ENCODE measurements around the gene APC2. TPM values are rescaled to one million over a fixed set of nuclear protein-coding genes. Genes with fewer than 3 reads are reported as not detected.
A peak's percentile ranks its signal among the peaks of the same experiment; 100 is the strongest.

APC2 gene
- total RNA-seq, 1 donor from 2014 or later, result not detected

DNA sequence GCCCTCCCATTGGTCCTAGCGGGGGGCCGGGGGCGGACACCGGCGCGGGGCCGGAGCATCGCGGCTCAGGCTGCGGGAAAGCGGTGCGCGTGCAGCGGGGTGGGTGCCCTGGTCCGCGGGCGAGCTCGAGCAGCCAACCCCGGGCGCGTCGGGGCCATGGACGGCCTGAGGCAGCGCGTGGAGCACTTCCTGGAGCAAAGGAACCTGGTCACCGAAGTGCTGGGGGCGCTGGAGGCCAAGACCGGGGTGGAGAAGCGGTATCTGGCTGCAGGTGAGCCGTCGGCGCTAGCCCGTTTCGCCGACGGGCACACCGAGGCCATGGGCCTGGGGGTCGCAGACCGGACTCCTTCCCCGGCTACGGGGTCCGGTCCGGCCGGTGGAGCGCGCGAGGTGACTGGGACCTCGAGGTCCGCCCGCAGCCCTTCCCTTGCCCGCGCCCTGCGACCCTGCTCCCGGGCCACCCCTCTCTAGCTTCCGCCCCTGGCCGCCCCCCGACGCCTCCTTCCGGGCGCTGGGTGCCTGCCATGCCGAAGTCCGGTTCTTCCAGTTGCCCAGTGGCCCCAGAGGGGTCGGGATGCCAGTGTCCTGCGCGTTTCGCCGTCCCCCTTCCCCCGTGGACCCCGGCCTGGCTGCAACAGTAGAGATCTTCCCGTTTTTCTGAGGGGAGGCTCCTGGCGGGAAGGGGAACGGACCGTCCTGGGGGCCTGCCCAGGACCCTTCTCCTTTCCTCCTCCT lies 41.4 kb downstream of the APC2 start, which contains the start of gene REEP6:
TSS of gene REEP6 (plus strand) at position 68 of the 735 bp plus-strand sequence. CDS start at position 157, 89 bp downstream.
- TF ChIP-seq, protein P1, sequence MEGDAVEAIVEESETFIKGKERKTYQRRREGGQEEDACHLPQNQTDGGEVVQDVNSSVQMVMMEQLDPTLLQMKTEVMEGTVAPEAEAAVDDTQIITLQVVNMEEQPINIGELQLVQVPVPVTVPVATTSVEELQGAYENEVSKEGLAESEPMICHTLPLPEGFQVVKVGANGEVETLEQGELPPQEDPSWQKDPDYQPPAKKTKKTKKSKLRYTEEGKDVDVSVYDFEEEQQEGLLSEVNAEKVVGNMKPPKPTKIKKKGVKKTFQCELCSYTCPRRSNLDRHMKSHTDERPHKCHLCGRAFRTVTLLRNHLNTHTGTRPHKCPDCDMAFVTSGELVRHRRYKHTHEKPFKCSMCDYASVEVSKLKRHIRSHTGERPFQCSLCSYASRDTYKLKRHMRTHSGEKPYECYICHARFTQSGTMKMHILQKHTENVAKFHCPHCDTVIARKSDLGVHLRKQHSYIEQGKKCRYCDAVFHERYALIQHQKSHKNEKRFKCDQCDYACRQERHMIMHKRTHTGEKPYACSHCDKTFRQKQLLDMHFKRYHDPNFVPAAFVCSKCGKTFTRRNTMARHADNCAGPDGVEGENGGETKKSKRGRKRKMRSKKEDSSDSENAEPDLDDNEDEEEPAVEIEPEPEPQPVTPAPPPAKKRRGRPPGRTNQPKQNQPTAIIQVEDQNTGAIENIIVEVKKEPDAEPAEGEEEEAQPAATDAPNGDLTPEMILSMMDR (conservative IDR thresholded peaks at IDR 0.05; ENCODE audit: low read depth, low read length), result no peak
- H3K4me3 ChIP-seq (ENCODE audit: low read depth, low read length), result peak within 1 kb of the TSS; percentile 68
- DNase-seq (ENCODE audit: low read depth), result no peak

GRCh38 chr19:1491849-1492170 lies 41.9 kb downstream of the APC2 start:
- TF ChIP-seq, protein P1 (conservative IDR thresholded peaks at IDR 0.05; ENCODE audit: low read depth, low read length), result no peak
- DNase-seq (ENCODE audit: low read depth), result no peak
- H3K4me3 ChIP-seq (ENCODE audit: low read depth, low read length), result peak overlapping the region; percentile 64

GRCh38 chr19:1492474-1493006 lies 42.6 kb downstream of the APC2 start:
- no peak overlapping the region for H3K4me3 ChIP-seq (ENCODE audit: low read depth, low read length)
- TF ChIP-seq, protein P1 (conservative IDR thresholded peaks at IDR 0.05; ENCODE audit: low read depth, low read length), result no peak
- DNase-seq (ENCODE audit: low read depth), result no peak

DNA sequence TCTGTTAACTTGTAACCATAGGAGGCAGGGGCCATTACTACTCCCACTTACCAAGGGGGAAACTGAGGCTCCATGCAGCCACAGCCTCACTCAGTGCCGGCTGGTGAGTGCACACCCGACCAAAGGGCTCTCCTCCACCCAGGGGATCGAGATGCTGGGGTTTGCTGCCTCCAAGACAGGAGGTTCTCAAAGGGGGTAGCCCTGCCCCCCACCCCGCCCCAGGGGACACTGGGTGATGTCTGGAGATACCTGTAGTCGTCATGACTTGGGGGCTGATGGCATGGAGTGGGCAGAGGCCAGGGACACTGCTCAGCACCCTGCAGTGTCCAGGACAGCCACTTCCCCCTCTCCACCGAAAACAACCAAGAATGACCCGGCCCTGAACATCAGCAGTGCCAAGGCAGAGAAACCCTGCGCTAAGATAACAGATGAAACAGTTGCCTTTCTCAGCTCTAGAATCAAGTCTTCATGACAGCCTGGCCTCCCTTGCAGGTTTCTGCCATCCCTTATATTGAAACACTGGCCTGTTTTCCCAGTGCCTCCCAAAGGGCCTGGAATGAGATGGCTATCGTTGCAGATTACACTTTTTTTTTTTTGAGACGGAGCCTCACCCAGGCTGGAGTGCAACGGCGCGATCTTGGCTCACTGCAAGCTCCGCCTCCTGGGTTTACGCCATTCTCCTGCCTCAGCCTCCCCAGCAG lies 44.3 kb downstream of the APC2 start:
- H3K4me3 ChIP-seq (ENCODE audit: low read depth, low read length), result no peak overlapping the region
- TF ChIP-seq, protein P1 (conservative IDR thresholded peaks at IDR 0.05; ENCODE audit: low read depth, low read length), result no peak
- no peak for DNase-seq (ENCODE audit: low read depth)

GRCh38 chr19:1495051-1495798 lies 45.3 kb downstream of the APC2 start:
- TF ChIP-seq, protein P1 (conservative IDR thresholded peaks at IDR 0.05; ENCODE audit: low read depth, low read length), result no peak
- no peak for DNase-seq (ENCODE audit: low read depth)
- H3K4me3 ChIP-seq (ENCODE audit: low read depth, low read length), result no peak overlapping the region

DNA sequence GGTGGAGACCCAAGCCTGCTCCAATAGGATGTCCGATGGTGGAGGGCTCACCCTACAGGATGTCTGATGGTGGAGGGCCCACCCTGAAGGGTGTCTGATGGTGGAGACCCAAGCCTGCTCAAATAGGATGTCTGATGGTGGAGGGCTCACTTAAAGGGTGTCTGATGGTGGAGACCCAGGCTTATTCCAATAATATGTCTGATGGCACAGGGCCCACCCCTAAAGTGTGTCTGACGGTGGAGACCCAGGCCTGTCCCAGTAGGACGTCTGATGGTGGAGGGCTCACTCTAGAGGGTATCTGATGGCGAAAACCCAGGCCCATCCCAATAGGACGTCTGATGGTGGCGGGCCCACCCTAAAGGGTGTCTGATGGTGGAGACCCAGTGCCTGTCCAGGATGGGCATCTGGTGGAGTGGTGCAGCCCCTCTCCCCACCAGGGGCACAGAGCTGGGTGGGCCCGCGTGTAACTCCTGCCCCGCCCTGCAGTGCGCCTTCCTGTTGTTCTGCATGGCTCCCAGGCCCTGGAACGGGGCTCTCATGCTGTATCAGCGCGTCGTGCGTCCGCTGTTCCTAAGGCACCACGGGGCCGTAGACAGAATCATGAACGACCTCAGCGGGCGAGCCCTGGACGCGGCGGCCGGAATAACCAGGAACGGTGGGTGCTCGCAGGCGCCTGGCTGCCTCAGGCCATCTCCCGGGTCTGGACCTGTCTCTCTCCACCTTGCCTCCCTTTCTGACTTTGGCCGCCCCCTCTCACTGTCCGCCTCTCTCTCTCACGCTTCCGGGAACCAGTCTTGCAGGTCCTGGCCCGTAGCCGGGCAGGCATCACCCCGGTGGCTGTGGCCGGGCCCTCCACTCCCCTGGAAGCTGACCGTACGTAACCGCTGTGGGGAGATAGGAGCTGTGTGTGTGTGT lies 46.1 kb downstream of the APC2 start:
- no peak overlapping the region for H3K4me3 ChIP-seq (ENCODE audit: low read depth, low read length)
- TF ChIP-seq, protein P1 (conservative IDR thresholded peaks at IDR 0.05; ENCODE audit: low read depth, low read length), result no peak
- DNase-seq (ENCODE audit: low read depth), result no peak
